IMR-90 (cell line): ENCODE results near the gene NGEF. TPM values are rescaled to one million over a fixed set of nuclear protein-coding genes. Genes with fewer than 3 reads are reported as not detected.

Experiments used
- ATAC-seq: fragments of 200-7000 bp; cut with Tn5 transposase; 2 replicates; pipeline ENCODE4 v1.9.1; 2020; ENCODE audit warnings: low read depth, mild to moderate bottlenecking, moderate library complexity
- BruUV-seq: library from RNA; stranded (reverse); fragments of 400-500 nt; replicated peaks from 2 replicates; lab custom pipeline; 2021; lab: Mats Ljungman, UMichigan
- CTCF ChIA-PET: fragments of 300-600 bp; formaldehyde crosslinking; extraction: SDS; loops from one replicate; lab custom pipeline; 2021; ENCODE audit warnings: antibody characterized with exemption; lab: Yijun Ruan, JAX
- POLR2A ChIA-PET: fragments of 300-600 bp; sonication (Branson Sonifier 250); formaldehyde crosslinking; loops from one replicate; lab custom pipeline; 2022; ENCODE audit warnings: antibody characterized with exemption; ENCODE audit not compliant: unreplicated experiment; lab: Charles Lee
- DNase-seq: peaks from one replicate; pipeline ENCODE4 v3.0.0; 2013
- H2AFZ ChIP-seq: replicated peaks from 2 replicates; pipeline ENCODE3; 2013; ENCODE audit warnings: low read length, mild to moderate bottlenecking; ENCODE audit not compliant: poor library complexity
- H2AK5ac ChIP-seq: 2 replicates; pipeline ENCODE4 v1.6.1; 2013; ENCODE audit warnings: low read depth, low read length, inconsistent platforms
- H2AK9ac ChIP-seq: replicated peaks from 2 replicates; pipeline ENCODE3; 2013; ENCODE audit warnings: mild to moderate bottlenecking, low read depth, low read length, moderate library complexity; ENCODE audit not compliant: poor library complexity
- H2BK120ac ChIP-seq: 2 replicates; pipeline ENCODE4 v1.6.1; 2013; ENCODE audit warnings: low read depth, low read length, inconsistent platforms
- H2BK15ac ChIP-seq: 3 replicates; pipeline ENCODE4 v1.6.1; 2013; ENCODE audit warnings: low read depth, low read length, inconsistent platforms
- H2BK20ac ChIP-seq: 2 replicates; pipeline ENCODE4 v1.6.1; 2013; ENCODE audit warnings: low read depth, mild to moderate bottlenecking, inconsistent platforms, low read length, moderate library complexity
- H2BK5ac ChIP-seq: 2 replicates; pipeline ENCODE4 v1.6.1; 2013; ENCODE audit warnings: mild to moderate bottlenecking, low read depth, low read length, inconsistent platforms; ENCODE audit not compliant: poor library complexity, severe bottlenecking
- H3K14ac ChIP-seq: replicated peaks from 2 replicates; pipeline ENCODE4 v1.6.1; 2013; ENCODE audit warnings: low read depth, low read length, inconsistent platforms
- H3K18ac ChIP-seq: 2 replicates; pipeline ENCODE4 v1.6.1; 2013; ENCODE audit warnings: low read depth, low read length, control low read depth
- H3K23ac ChIP-seq: 2 replicates; pipeline ENCODE4 v1.6.1; 2013; ENCODE audit warnings: low read depth, low read length, inconsistent platforms
- H3K27ac ChIP-seq: 2 replicates; pipeline ENCODE4 v1.5.1; 2013; ENCODE audit warnings: mild to moderate bottlenecking, control low read depth, low read length; ENCODE audit not compliant: insufficient read depth
- H3K27me3 ChIP-seq: 2 replicates; pipeline ENCODE4 v1.6.1; 2013; ENCODE audit warnings: low read length; ENCODE audit not compliant: control insufficient read depth, insufficient read depth
- H3K36me3 ChIP-seq: 2 replicates; pipeline ENCODE4 v1.6.1; 2013; ENCODE audit warnings: low read length, mixed read lengths; ENCODE audit not compliant: control insufficient read depth, insufficient read depth
- H3K4ac ChIP-seq: 2 replicates; pipeline ENCODE4 v1.6.1; 2013; ENCODE audit warnings: low read depth, low read length, inconsistent platforms
- H3K4me1 ChIP-seq: 2 replicates; pipeline ENCODE4 v1.6.1; 2013; ENCODE audit warnings: low read length, mixed read lengths; ENCODE audit not compliant: control insufficient read depth, insufficient read depth
- H3K4me2 ChIP-seq: 2 replicates; pipeline ENCODE4 v1.6.1; 2013; ENCODE audit warnings: low read depth, mild to moderate bottlenecking, control low read depth, low read length, moderate library complexity
- H3K4me3 ChIP-seq: 2 replicates; pipeline ENCODE4 v1.5.1; 2013; ENCODE audit warnings: low read depth, mild to moderate bottlenecking, control low read depth, low read length, moderate library complexity; ENCODE audit not compliant: insufficient read depth
- H3K56ac ChIP-seq: 2 replicates; pipeline ENCODE4 v1.6.1; 2013; ENCODE audit warnings: low read length, inconsistent platforms; ENCODE audit not compliant: insufficient read depth; ENCODE audit errors: extremely low read depth
- H3K79me1 ChIP-seq, 2 experiments: 2 replicates each; pipeline ENCODE4 v1.6.1; 2013; ENCODE audit warnings: low read length in 2 of 2, inconsistent platforms in 1 of 2, low read depth in 1 of 2
- H3K9ac ChIP-seq: 2 replicates; pipeline ENCODE4 v1.6.1; 2013; ENCODE audit warnings: low read depth, low read length, control low read depth
- H3K9me1 ChIP-seq: 2 replicates; pipeline ENCODE4 v1.6.1; 2013; ENCODE audit warnings: low read length, inconsistent platforms; ENCODE audit not compliant: insufficient read depth
- H3K9me3 ChIP-seq: 2 replicates; pipeline ENCODE4 v1.6.1; 2013; ENCODE audit warnings: low read length; ENCODE audit not compliant: control insufficient read depth, insufficient read depth
- H4K20me1 ChIP-seq: 2 replicates; pipeline ENCODE4 v1.6.1; 2013; ENCODE audit warnings: low read length, inconsistent platforms; ENCODE audit not compliant: insufficient read depth
- H4K5ac ChIP-seq: 2 replicates; pipeline ENCODE4 v1.6.1; 2013; ENCODE audit warnings: mild to moderate bottlenecking, low read depth, low read length, control low read depth
- H4K8ac ChIP-seq, 2 experiments: 2 replicates each; pipeline ENCODE4 v1.6.1; 2013; ENCODE audit warnings: low read depth in 2 of 2, low read length in 2 of 2, control low read depth in 1 of 2, inconsistent platforms in 1 of 2
- H4K91ac ChIP-seq: 2 replicates; pipeline ENCODE4 v1.6.1; 2013; ENCODE audit warnings: low read depth, low read length, inconsistent platforms; ENCODE audit not compliant: insufficient read depth
- RAD21 ChIP-seq: IDR thresholded peaks from 2 replicates; pipeline ENCODE4 v1.6.1; 2012; ENCODE audit warnings: low read length, improper control_type of control experiment
- RCOR1 ChIP-seq: IDR thresholded peaks from 2 replicates; pipeline ENCODE4 v1.6.1; 2012; ENCODE audit warnings: mild to moderate bottlenecking, low read length, improper control_type of control experiment; ENCODE audit not compliant: insufficient replicate concordance
- WGBS, 2 experiments: methylation state at CpG; one replicate each; pipeline versions ENCODE4 v1.1.5 to v1.1.7; 2013; ENCODE audit warnings: missing lambda C conversion rate in 2 of 2; ENCODE audit not compliant: insufficient read length in 1 of 2; ENCODE audit errors: extremely low coverage in 2 of 2; 5-methylcytosine and 5-hydroxymethylcytosine counted together
- dilution Hi-C: fragments of 300-500 bp; cut with HindIII; formaldehyde crosslinking; loops from one replicate; pipeline ENCODE4 v1.14.3; 2018; ENCODE audit warnings: low sequenced_read_pairs; ENCODE audit not compliant: unreplicated experiment
- in situ Hi-C: fragments of 300-500 bp; cut with MboI; formaldehyde crosslinking; loops from 3 replicates; pipeline ENCODE4 v1.14.3; 2019; ENCODE audit warnings: low sequenced_read_pairs, inconsistent platforms, mixed read lengths
- intact Hi-C: fragments of 100-400 bp; cut with micrococcal nuclease; formaldehyde crosslinking; loops from 2 replicates; pipeline ENCODE4 v1.10.0; 2022
- polyA plus RNA-seq, 3 experiments: library from polyadenylated mRNA; depleted of rRNA; stranded (reverse); fragments of >200 nt; gene quantifications; 2 replicates each; pipeline ENCODE4 v1.2.3, GENCODE V29; 2012; ENCODE audit warnings: low replicate concordance in 1 of 3
- total RNA-seq: library from RNA; depleted of rRNA; stranded (reverse); fragments of >200 nt; gene quantifications from 2 replicates; pipeline ENCODE4 v1.2.3, GENCODE V29; 2012

The NGEF gene
- total and polyA plus RNA-seq, 2 of the 4 experiments (the other 2 are of a cell fraction): 1.1 to 1.7 TPM

DNA sequence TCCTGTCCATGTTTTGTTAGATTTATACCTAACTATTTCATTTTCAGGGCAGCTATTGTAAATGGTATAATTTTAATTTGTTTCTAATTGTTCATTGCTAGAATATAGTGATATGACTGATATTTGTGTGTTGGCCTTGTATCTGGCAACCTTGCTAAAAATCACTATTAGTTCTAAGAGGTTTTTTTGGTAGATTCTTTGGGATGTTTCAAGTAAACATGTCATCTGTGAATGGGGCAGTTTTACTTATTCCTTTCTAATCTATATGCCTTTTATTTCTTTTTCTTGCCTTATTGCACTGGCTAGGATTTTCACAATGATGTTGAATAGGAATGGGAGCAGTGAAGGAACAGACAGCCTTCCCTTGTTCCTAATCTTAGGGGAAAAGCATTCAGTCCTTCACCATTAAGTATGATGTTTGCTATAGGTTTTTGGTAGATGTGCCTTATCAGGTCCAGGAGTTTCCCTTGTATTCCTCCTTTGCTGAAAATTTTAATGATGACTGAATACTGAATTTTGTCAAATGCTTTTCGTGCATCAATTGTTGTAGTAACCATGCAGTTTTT lies 101.3 kb downstream of the NGEF start:
- WGBS, 2 experiments: no CpG with 5 or more reads among the region's 1 CpG
- ChIA-PET CTCF (no interaction called here), POLR2A (no interaction called here)
- BruUV-seq: no TSS peak
- Histone ChIP-seq H2AFZ (no peak overlapping the region), H2BK20ac (no peak overlapping the region), H4K91ac (no peak overlapping the region), H3K4me2 (no peak overlapping the region), H4K8ac (no peak overlapping the region), H2BK15ac (no peak overlapping the region), H2AK5ac (no peak overlapping the region), H3K4ac (no peak overlapping the region), H2AK9ac (no peak overlapping the region), H3K9me1 (no peaks in the 10 kb centered on the region), H4K5ac (no peak overlapping the region), H2BK5ac (no peak overlapping the region), H3K56ac (no peak overlapping the region), H2BK120ac (no peak overlapping the region), H3K4me1 (no peaks in the 10 kb centered on the region), H3K18ac (no peak overlapping the region), H3K36me3 (no peaks in the 10 kb centered on the region), H3K9me3 (no peaks in the 10 kb centered on the region), H3K9ac (no peak overlapping the region), H4K20me1 (no peaks in the 10 kb centered on the region), H3K23ac (no peak overlapping the region), H3K79me1 (no peaks in the 10 kb centered on the region), H3K27ac (no peak overlapping the region), H3K27me3 (peaks cover 11% of the 10 kb centered on the region), H3K14ac (no peak overlapping the region), H3K4me3 (no peak overlapping the region)
- in situ Hi-C loops: no loop called here
- dilution Hi-C loops: no loop called here
- ATAC-seq: no peak
- intact Hi-C loops: no loop called here
- TF ChIP-seq RCOR1 (no peak), RAD21 (no peak)
- no peak for DNase-seq
